K562 (cell line): Measurements from ENCODE around the gene ADAM19. TPM values are rescaled to one million over a fixed set of nuclear protein-coding genes. Genes with fewer than 3 reads are reported as not detected.

Source experiments
- BRD4 ChIP-seq: fragments of 200-600 bp; sonication (generic); IDR thresholded peaks from 2 replicates; pipeline ENCODE4 v1.6.1; 2017; ENCODE audit warnings: inconsistent platforms
- E2F3 ChIP-seq: fragments of 250-450 bp; sonication (Bioruptor Pico); IDR thresholded peaks from 2 replicates; pipeline ENCODE4 v1.4.0; 2020; ENCODE audit warnings: mild to moderate bottlenecking
- EHMT2 ChIP-seq: fragments of 450-650 bp; IDR thresholded peaks from 2 replicates; pipeline ENCODE4 v1.6.1; 2018; ENCODE audit warnings: antibody characterized with exemption
- ETV6 ChIP-seq, 3 experiments: fragments of 150-350 bp in 1 of 3; sonication (generic) in 1 of 3; formaldehyde crosslinking in 1 of 3; IDR thresholded peaks; 2 replicates each; pipeline versions ENCODE4 v1.6.1 to v1.8.0; 2014 to 2022; ENCODE audit warnings: borderline replicate concordance in 2 of 3, low read depth in 2 of 3, antibody characterized with exemption in 1 of 3, low read length in 1 of 3, mild to moderate bottlenecking in 1 of 3, missing genetic modification reagents in 1 of 3
- FOSL1 ChIP-seq: fragments of 200-800 bp; sonication (Bioruptor generic); conservative IDR thresholded peaks from 2 replicates; pipeline ENCODE4 v1.6.1; 2016; ENCODE audit warnings: missing genetic modification characterization, missing compliant biosample characterization
- GTF2B ChIP-seq: IDR thresholded peaks from 2 replicates; pipeline ENCODE4 v1.6.1; 2011; ENCODE audit not compliant: insufficient read length; ENCODE audit errors: extremely low read depth
- HCFC1 ChIP-seq: IDR thresholded peaks from 2 replicates; pipeline ENCODE4 v1.6.1; 2012; ENCODE audit warnings: low read depth, low read length, improper control_type of control experiment
- KDM1A ChIP-seq, 2 experiments: fragments of 450-650 bp; IDR thresholded peaks; 2 replicates each; pipeline ENCODE4 v1.6.1; 2016; ENCODE audit warnings: mild to moderate bottlenecking in 2 of 2
- MTA3 ChIP-seq: fragments of 450-650 bp; formaldehyde crosslinking; IDR thresholded peaks from 2 replicates; pipeline ENCODE4 v1.6.1; 2017; ENCODE audit warnings: mild to moderate bottlenecking, borderline replicate concordance
- MYC ChIP-seq, 2 experiments: fragments of 250-450 bp in 1 of 2; sonication (Bioruptor Pico) in 1 of 2; IDR thresholded peaks; 2 replicates each; pipeline versions ENCODE4 v1.5.1 to v1.6.1; 2012 to 2021; ENCODE audit warnings: low read depth in 2 of 2, borderline replicate concordance in 1 of 2, improper control_type of control experiment in 1 of 2, low read length in 1 of 2, mild to moderate bottlenecking in 1 of 2, moderate library complexity in 1 of 2
- NCOA2 ChIP-seq, 2 experiments: fragments of 450-650 bp; IDR thresholded peaks; 2 replicates each; pipeline ENCODE4 v1.6.1; 2018; ENCODE audit warnings: mild to moderate bottlenecking in 2 of 2, moderate library complexity in 1 of 2; ENCODE audit not compliant: partially characterized antibody in 2 of 2
- PHTF2 ChIP-seq: fragments of 250-450 bp; sonication (Bioruptor Pico); IDR thresholded peaks from 2 replicates; pipeline ENCODE4 v1.5.0; 2021; ENCODE audit warnings: mild to moderate bottlenecking
- POLR2H ChIP-seq: IDR thresholded peaks from 2 replicates; pipeline ENCODE4 v1.6.1; 2016; ENCODE audit warnings: missing genetic modification characterization, low read depth, mild to moderate bottlenecking, control low read depth, missing compliant biosample characterization, moderate library complexity
- RBM25 ChIP-seq: fragments of 200-400 bp; formaldehyde crosslinking; IDR thresholded peaks from 2 replicates; pipeline ENCODE4 v1.6.1; 2018; ENCODE audit warnings: low read length, low read depth, moderate library complexity; ENCODE audit not compliant: severe bottlenecking
- SRSF9 ChIP-seq: fragments of 200-400 bp; formaldehyde crosslinking; IDR thresholded peaks from 2 replicates; pipeline ENCODE4 v1.6.1; 2017; ENCODE audit warnings: low read depth, low read length, borderline replicate concordance
- ZBTB8A ChIP-seq: fragments of 450-650 bp; IDR thresholded peaks from 2 replicates; pipeline ENCODE4 v1.6.1; 2018; ENCODE audit warnings: mild to moderate bottlenecking, moderate library complexity; ENCODE audit not compliant: partially characterized antibody
- ZFP36 ChIP-seq: fragments of 150-350 bp; IDR thresholded peaks from 2 replicates; pipeline ENCODE4 v1.6.1; 2018; ENCODE audit warnings: low read length, low read depth; ENCODE audit not compliant: partially characterized antibody
- ZKSCAN1 ChIP-seq: fragments of 150-350 bp; IDR thresholded peaks from 2 replicates; pipeline ENCODE4 v1.6.1; 2016; ENCODE audit warnings: low read depth, low read length
- ZNF407 ChIP-seq: fragments of 450-650 bp; IDR thresholded peaks from 2 replicates; pipeline ENCODE4 v1.6.1; 2016; ENCODE audit warnings: low read depth
- ZSCAN29 ChIP-seq: fragments of 450-650 bp; IDR thresholded peaks from 2 replicates; pipeline ENCODE4 v1.6.1; 2017
- polyA plus RNA-seq, 8 experiments: library from polyadenylated mRNA; depleted of rRNA in 4 of 8; stranded (reverse) in 5 of 8; unstranded in 3 of 8; fragments of >200 nt; fragmentation: Nextera tagmentation in 2 of 8; fragmentation: Illumina TruSeq in 1 of 8; extraction: Ambion mirVana in 2 of 8; extraction: Trizol in 1 of 8; gene quantifications; 2 replicates each; pipeline versions ENCODE4 v1.2.1 to v1.2.3, GENCODE V29; 2011 to 2014; ENCODE audit warnings: inconsistent platforms in 1 of 8, missing spikeins in 1 of 8
- total RNA-seq, 7 experiments: library from RNA; depleted of rRNA in 6 of 7; stranded (reverse); fragments of >200 nt in 6 of 7; fragmentation: Illumina TruSeq in 2 of 7; extraction: Trizol in 2 of 7; gene quantifications; 2 replicates each; pipeline versions ENCODE4 v1.2.1 to v1.2.3, GENCODE V29; 2011 to 2021; ENCODE audit warnings: low replicate concordance in 1 of 7

Gene ADAM19
- total and polyA plus RNA-seq, 9 of the 15 experiments (the other 6 are each of a cell fraction or from before 2014, with no cell fraction given): 0.11 to 1.1 (median 0.43) TPM

GRCh38 chr5:157469073-157469472, 106.5 kb downstream of the ADAM19 start (continued):
- peak in 1 of 2 experiments; percentile 58; a peak in 2 of 4 replicates for TF ChIP-seq KDM1A (IDR thresholded peaks at IDR 0.05)
- TF ChIP-seq ZFP36: no peak
- TF ChIP-seq BRD4: no peak
- no peak for TF ChIP-seq SRSF9
- peak; percentile 76 for TF ChIP-seq RBM25
- TF ChIP-seq HCFC1: no peak
- no peak for TF ChIP-seq FOSL1 (tag)
- TF ChIP-seq ETV6 (IDR thresholded peaks at IDR 0.05; ENCODE audit: borderline replicate concordance in 1 of 2, low read depth in 2 of 2, low read length in 1 of 2): no peak
- no peak for TF ChIP-seq ETV6 (CRISPR knock-in tag; IDR thresholded peaks at IDR 0.05; ENCODE audit: borderline replicate concordance)
- no peak for TF ChIP-seq MYC (IDR thresholded peaks at IDR 0.05; ENCODE audit: low read depth, low read length)
- no peak for TF ChIP-seq MYC (CRISPR knock-in tag; IDR thresholded peaks at IDR 0.05; ENCODE audit: borderline replicate concordance, low read depth)
- TF ChIP-seq EHMT2: no peak
- TF ChIP-seq POLR2H: no peak
- TF ChIP-seq E2F3 (CRISPR knock-in tag): no peak
- no peak for TF ChIP-seq NCOA2 (IDR thresholded peaks at IDR 0.05; ENCODE audit: partially characterized antibody in 2 of 2)
- no peak for TF ChIP-seq PHTF2 (CRISPR knock-in tag)
- no peak for TF ChIP-seq GTF2B
- no peak for TF ChIP-seq MTA3
- no peak for TF ChIP-seq ZNF407
- no peak for TF ChIP-seq ZKSCAN1
- no peak for TF ChIP-seq ZSCAN29
- no peak for TF ChIP-seq ZBTB8A
